ENCODE data around the gene PSMD1. TPM values are rescaled to one million over a fixed set of nuclear protein-coding genes. Genes with fewer than 3 reads are reported as not detected.

Gene PSMD1
- total RNA-seq, 1 donor from 2014 or later, result 99.9 TPM

GRCh38 chr2:231168460-231169139, 111.9 kb downstream of the PSMD1 start:
- intact Hi-C loops (cut with micrococcal nuclease), result no loop called here
- H3K27ac Mint-ChIP-seq, result no peak overlapping the region
- CTCF ChIA-PET, result no interaction called here

GRCh38 chr2:231169488-231169887, 112.8 kb downstream of the PSMD1 start:
- no peaks in the 10 kb centered on the region for H3K9me3 Mint-ChIP-seq
- ChIA-PET CTCF (no interaction called here), POLR2A (no interaction called here)
- peaks cover 84% of the 10 kb centered on the region for H3K36me3 Mint-ChIP-seq (ENCODE audit: low read depth)
- ATAC-seq (ENCODE audit: low read depth) (no peak), DNase-seq (no peak)
- no peak overlapping the region for H3K27ac Mint-ChIP-seq
- H3K4me1 Mint-ChIP-seq, result no peaks in the 10 kb centered on the region
- no peak overlapping the region for H3K4me3 Mint-ChIP-seq
- no peak for TF ChIP-seq CTCF (IDR thresholded peaks at IDR 0.05)
- no peaks in the 10 kb centered on the region for H3K27me3 Mint-ChIP-seq
- intact Hi-C loops (cut with micrococcal nuclease), result no loop called here

More at GRCh38 chr2:231168460-231169139, 111.9 kb downstream of the PSMD1 start:
- Mint-ChIP-seq H3K36me3 (ENCODE audit: low read depth) (peaks cover 82% of the 10 kb centered on the region), H3K9me3 (no peaks in the 10 kb centered on the region), H3K4me1 (no peaks in the 10 kb centered on the region), H3K4me3 (no peak overlapping the region), H3K27me3 (no peaks in the 10 kb centered on the region)
- ATAC-seq (ENCODE audit: low read depth) (no peak), DNase-seq (no peak)
- no peak for TF ChIP-seq CTCF (IDR thresholded peaks at IDR 0.05)
- POLR2A ChIA-PET, result no interaction called here

- no peaks in the 10 kb centered on the region for H3K27me3 Mint-ChIP-seq
- TF ChIP-seq CTCF (IDR thresholded peaks at IDR 0.05), result no peak
- ChIA-PET CTCF (no interaction called here), POLR2A (no interaction called here)
- H3K4me3 Mint-ChIP-seq, result no peak overlapping the region
- no peak overlapping the region for H3K27ac Mint-ChIP-seq
- H3K9me3 Mint-ChIP-seq, result no peaks in the 10 kb centered on the region
- DNase-seq (no peak), ATAC-seq (ENCODE audit: low read depth) (no peak)
- H3K4me1 Mint-ChIP-seq, result no peaks in the 10 kb centered on the region
- H3K36me3 Mint-ChIP-seq (ENCODE audit: low read depth), result peaks cover 85% of the 10 kb centered on the region
- intact Hi-C loops (cut with micrococcal nuclease), result no loop called here
These were observed 113.4 kb downstream of the PSMD1 start for GRCh38 chr2:231170055-231170454.

- H3K36me3 Mint-ChIP-seq (ENCODE audit: low read depth), result peaks cover 78% of the 10 kb centered on the region
- H3K27ac Mint-ChIP-seq, result no peak overlapping the region
- TF ChIP-seq CTCF (IDR thresholded peaks at IDR 0.05), result no peak
- H3K4me1 Mint-ChIP-seq, result no peaks in the 10 kb centered on the region
- no peak for DNase-seq
- no peaks in the 10 kb centered on the region for H3K9me3 Mint-ChIP-seq
- intact Hi-C loops (cut with micrococcal nuclease), result no loop called here
- ChIA-PET CTCF (no interaction called here), POLR2A (interaction anchor here (0.7 kb wide), 1 partner anchor 28 kb away, joined by 3 read pairs; no protein-coding TSS in a partner anchor)
- no peak overlapping the region for H3K4me3 Mint-ChIP-seq
- no peak for ATAC-seq (ENCODE audit: low read depth)
- no peaks in the 10 kb centered on the region for H3K27me3 Mint-ChIP-seq
These were observed 115.4 kb downstream of the PSMD1 start for GRCh38 chr2:231172025-231172424.

- DNase-seq (no peak), ATAC-seq (ENCODE audit: low read depth) (no peak)
- ChIA-PET CTCF (no interaction called here), POLR2A (no interaction called here)
- H3K36me3 Mint-ChIP-seq (ENCODE audit: low read depth), result peaks cover 58% of the 10 kb centered on the region
- no peak overlapping the region for H3K4me3 Mint-ChIP-seq
- H3K9me3 Mint-ChIP-seq, result no peaks in the 10 kb centered on the region
- no peak for TF ChIP-seq CTCF (IDR thresholded peaks at IDR 0.05)
- H3K4me1 Mint-ChIP-seq, result peaks cover 5% of the 10 kb centered on the region
- H3K27ac Mint-ChIP-seq, result no peak overlapping the region
- intact Hi-C loops (cut with micrococcal nuclease), result no loop called here
- H3K27me3 Mint-ChIP-seq, result no peaks in the 10 kb centered on the region
These were observed 117.6 kb downstream of the PSMD1 start for GRCh38 chr2:231174211-231174651.
